GM19099 (cell line): ENCODE data around the gene FAM13B.

Experiments used
- POLR2A ChIP-seq: IDR thresholded peaks from 3 replicates; pipeline ENCODE4 v1.6.1; 2011; ENCODE audit warnings: low read depth; ENCODE audit not compliant: insufficient read length; ENCODE audit errors: extremely low read depth

FAM13B gene

GRCh38 chr5:138032572-138033385 lies at the start of gene FAM13B:
TSS of gene FAM13B (minus strand) at chr5:138033079. CDS start at chr5:138019111, 13,968 bp downstream.
- peak; percentile 92 for TF ChIP-seq POLR2A

GRCh38 chr5:138082033-138082432 lies 49.2 kb upstream of the FAM13B start:
- no peak for TF ChIP-seq POLR2A

- TF ChIP-seq POLR2A, result no peak
Measured at GRCh38 chr5:138078006-138078643, 45.2 kb upstream of the FAM13B start.

GRCh38 chr5:138077064-138077696 lies 44.3 kb upstream of the FAM13B start:
- TF ChIP-seq POLR2A, result no peak

- no peak for TF ChIP-seq POLR2A
Measured at GRCh38 chr5:138068742-138069600, 36.1 kb upstream of the FAM13B start.

GRCh38 chr5:138067945-138068344 lies 35.1 kb upstream of the FAM13B start:
- TF ChIP-seq POLR2A, result no peak

- TF ChIP-seq POLR2A, result no peak
Measured at GRCh38 chr5:138065102-138065501, 32.2 kb upstream of the FAM13B start.

- no peak for TF ChIP-seq POLR2A
Measured at GRCh38 chr5:138064526-138064925, 31.6 kb upstream of the FAM13B start.

GRCh38 chr5:138054847-138055558 lies 22.1 kb upstream of the FAM13B start:
- no peak for TF ChIP-seq POLR2A

- no peak for TF ChIP-seq POLR2A
Measured at GRCh38 chr5:138054206-138054605, 21.3 kb upstream of the FAM13B start.

- TF ChIP-seq POLR2A, result no peak
Measured at GRCh38 chr5:138053554-138053953, 20.7 kb upstream of the FAM13B start.

- TF ChIP-seq POLR2A, result no peak
Measured at GRCh38 chr5:138051441-138052296, 18.8 kb upstream of the FAM13B start.

GRCh38 chr5:138038826-138039225 lies 5.9 kb upstream of the FAM13B start:
- no peak for TF ChIP-seq POLR2A

- TF ChIP-seq POLR2A, result no peak
Measured at GRCh38 chr5:138037907-138038633, 5.2 kb upstream of the FAM13B start.
